Measurements from ENCODE around the gene PREPL. TPM values are rescaled to one million over a fixed set of nuclear protein-coding genes. Genes with fewer than 3 reads are reported as not detected.
"Not testable (repeated sequence)": the region's sequence is repeated elsewhere in the genome, so short reads cannot be mapped to it uniquely, and the experiment has no call there.

The PREPL gene
- total RNA-seq, 1 donor from 2014 or later, result 15.7 TPM

GRCh38 chr2:44347526-44347925 is 13.8 kb downstream of the PREPL start:
- ATAC-seq, result no peak

- no peak for ATAC-seq
These were observed 18.4 kb downstream of the PREPL start for GRCh38 chr2:44342854-44343253.

DNA sequence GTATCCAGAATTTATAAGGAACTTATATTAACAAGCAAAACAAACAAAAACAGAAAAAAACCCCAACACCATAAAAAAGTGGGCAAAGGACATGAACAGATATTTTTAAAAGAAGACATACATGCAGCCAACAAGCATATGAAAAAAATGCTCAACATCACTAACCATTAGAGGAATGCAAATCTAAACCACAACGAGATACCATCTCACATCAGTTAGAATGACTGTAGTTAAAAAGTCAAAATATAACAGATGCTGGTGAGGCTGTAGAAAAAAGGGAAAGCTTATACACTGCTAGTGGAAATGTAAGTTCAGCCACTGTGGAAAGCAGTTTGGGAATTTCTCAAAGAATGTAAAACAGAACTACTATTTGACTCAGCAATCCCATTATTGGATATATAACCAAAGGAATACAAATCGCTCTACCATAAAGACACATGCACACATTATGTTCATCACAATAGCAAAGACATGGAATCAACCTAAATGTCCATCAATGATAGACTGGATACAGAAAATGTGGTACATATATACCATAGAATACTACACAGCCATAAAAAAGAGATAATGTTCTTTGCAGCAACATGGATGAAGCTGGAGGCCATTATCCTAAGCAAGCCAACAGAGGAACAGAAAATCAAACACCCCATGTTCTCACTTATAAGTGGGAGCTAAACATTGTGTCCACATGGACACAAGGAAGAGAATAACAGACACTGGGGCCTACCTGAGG is 25.3 kb downstream of the PREPL start:
- ATAC-seq, result no peak

- ATAC-seq, result no peak
These were observed 27.3 kb downstream of the PREPL start for GRCh38 chr2:44333994-44334393.

GRCh38 chr2:44330801-44331200 is 30.5 kb downstream of the PREPL start:
- ATAC-seq, result no peak

- no peak for ATAC-seq
These were observed 32.0 kb downstream of the PREPL start for GRCh38 chr2:44329343-44329742.

DNA sequence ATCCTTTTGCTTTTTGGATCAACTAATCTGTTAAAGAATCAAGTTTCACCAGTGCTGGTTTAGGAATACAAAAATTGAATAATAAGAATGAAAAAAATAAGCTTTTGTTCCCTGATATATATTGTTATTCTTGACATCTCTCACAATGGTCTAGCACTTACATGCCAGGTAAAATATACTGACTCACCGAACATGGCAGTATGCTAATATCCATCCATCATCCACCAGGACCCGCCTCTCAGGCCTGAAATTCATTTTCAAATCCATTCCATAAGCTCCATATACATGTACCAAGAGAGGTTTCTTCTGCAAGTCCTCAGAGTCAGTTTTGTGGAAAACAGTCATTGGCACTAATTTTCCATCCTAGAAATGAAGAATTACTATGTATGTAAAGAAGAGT is 32.5 kb downstream of the PREPL start:
- ATAC-seq, result no peak

DNA sequence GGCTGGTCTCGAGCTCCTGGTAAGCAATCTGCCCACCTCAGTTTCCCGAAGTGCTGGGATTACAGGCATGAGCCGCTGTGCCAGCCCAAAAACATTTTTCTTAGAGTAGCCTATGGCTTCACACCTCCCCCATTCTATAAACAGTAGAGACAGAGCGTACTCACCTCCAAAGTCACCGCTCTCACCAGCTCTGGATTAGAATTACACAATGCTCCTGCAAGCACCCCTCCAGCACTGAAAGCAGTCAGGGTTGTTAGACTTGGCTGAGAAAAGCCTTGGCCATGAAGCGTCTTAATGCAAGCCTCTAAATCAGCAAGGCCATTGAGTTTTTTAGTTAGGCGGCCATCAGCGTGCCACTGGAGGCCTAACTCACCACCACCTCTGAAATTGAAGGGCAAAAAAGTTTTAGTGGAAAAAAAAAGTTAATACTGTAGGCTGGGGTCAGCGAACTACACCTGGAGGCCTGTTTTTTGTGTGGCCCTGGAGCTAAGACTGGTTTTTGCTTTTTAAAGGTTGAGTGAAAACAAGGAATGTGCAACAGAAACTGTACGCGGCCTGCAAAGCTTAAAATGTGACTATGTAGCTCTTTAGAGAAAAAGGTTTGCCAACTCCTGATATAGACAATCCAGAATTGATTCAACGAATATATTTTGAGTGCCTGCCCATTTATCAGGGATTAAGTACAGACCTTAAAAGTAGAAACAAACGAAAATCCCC is 34.6 kb downstream of the PREPL start:
- no peak for ATAC-seq

DNA sequence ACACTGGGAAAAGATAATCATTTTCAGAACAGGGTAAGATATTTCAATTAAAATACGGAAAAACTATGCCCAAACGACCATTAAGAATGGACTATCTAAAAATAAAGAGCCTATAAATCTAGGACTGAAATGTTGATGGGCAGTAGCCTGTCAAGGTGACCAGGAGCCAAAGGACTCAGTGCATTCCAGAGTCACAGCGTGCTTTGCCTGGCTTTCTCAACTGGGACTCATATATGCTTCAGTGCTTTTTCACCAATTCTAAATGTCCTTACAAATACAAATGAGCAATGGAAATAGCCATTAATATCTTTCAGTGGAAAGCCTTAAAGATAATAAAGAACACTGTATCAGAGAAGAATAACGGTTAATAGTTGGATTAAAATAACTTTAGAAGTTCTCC is 35.4 kb downstream of the PREPL start:
- no peak for ATAC-seq

GRCh38 chr2:44324971-44325426 is 36.3 kb downstream of the PREPL start:
- no peak for ATAC-seq

GRCh38 chr2:44321360-44321759 is 39.9 kb downstream of the PREPL start:
- no peak for ATAC-seq

GRCh38 chr2:44320832-44321231 is 40.5 kb downstream of the PREPL start:
- no peak for ATAC-seq

- ATAC-seq, result no peak
These were observed 45.3 kb downstream of the PREPL start for GRCh38 chr2:44315945-44316344.

DNA sequence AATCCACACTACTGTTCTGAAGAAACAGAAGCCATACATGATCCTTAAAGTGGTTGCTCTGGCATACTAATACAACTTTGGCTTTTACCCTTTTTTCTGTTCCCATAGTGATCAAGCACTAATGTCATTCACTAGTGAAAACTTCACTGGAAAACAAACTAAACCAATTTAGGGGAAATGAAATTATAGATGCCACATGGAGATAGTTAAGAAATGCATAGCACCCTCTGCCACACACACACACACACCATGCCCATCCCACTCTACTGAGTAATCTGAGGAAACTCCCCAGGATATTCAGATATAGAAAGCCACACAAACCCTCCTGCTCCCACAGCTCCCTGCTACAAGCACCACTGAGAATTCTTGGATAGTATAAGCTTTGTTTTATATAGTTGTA is 46.9 kb downstream of the PREPL start:
- no peak for ATAC-seq

DNA sequence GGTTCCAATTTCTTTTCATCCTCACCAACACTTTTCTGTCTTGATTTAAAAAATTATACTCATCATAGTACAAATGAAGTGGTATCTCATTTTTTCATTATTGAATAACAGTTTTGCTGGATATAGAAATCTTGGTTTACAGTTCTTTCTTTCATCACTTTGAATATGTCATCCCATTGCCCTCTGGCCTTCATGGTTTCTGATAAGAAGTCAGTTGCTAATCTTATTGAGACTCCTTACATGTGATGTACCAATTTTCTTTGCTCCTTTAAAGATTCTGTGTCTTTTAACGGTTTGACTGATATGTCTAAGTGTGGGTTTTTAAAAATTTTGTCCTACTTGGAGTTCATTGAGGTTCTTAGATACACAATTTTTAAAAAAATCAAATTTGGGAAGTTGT is 51.0 kb downstream of the PREPL start:
- no peak for ATAC-seq

DNA sequence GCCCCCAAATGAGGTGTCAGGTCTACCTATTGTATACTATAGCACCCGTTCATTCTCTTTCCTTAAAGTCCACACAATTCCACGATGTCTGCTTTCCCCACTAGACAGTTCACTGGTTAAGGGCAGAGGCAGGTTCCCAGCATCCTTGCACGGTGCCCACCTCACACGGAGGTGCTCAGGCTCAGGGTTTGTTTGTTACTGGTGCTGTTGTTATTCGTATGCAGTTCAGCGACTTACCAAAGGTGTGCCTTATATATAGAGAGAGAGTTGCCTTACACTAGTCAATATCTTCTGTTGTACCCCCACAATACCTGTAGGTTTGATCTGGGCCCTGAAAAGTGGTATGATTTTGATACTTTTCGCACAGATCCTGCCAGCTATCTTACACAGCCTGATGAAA is 55.4 kb downstream of the PREPL start:
- no peak for ATAC-seq

DNA sequence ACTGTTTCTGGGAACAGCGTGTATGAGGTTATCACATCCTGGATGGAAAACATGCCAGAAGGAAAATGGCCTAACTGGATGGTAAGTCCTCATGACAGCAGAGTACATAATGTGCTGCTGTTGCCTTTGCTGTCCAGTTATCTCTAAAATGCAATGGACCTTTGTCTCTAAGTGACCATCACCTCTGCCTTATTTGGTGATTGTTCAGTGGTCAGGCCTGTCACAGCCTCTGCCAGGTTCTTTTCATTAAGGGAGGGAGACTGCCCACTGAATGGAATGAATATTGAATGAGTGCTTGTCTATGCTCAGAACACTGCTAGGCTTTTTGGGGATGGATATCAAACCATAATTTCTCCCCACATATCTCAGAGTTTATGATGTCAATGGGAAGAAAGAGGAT is 57.0 kb downstream of the PREPL start:
- no peak for ATAC-seq

- not testable (repeated sequence) for ATAC-seq
These were observed 57.5 kb downstream of the PREPL start for GRCh38 chr2:44303766-44304165.

DNA sequence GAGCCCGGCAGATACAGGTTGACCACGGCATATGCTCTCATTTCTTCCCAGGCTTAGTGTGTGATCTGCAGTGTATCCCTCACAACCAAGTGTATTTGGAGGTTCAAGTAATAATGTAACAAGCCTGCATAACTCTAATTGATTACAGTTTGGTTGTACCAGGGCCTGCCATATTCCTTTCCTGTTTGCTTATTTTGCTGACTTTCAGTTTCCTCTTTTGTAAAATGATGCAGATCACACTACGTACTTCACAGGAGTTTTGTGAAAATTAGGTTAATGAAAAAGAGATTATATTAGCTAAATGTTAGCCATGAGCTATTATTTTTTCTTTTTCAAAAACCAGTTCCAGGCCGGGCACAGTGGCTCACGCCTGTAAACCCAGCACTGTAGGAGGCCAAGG is 60.2 kb downstream of the PREPL start:
- ATAC-seq, result no peak

- no peak for ATAC-seq
These were observed 61.7 kb downstream of the PREPL start for GRCh38 chr2:44299635-44300034.

DNA sequence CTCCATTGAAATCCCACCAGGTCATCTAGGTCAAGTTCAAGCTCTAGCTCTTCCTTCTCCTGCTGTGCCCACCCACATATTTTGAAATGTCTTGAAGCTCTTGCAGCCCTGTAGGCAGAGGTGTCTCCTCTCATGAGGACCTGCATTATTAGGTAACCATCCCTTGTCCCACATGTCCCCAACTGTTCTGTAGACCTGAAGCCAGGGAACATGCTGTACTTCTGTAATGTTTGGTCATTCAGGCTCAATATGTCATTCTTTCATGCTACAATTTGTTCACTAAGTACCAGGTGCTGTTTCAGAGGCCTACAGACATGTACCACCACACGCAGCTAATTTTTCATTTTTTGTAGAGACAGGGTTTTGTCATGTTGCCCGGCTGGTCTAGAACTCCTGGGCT is 63.9 kb downstream of the PREPL start:
- ATAC-seq, result no peak

- no peak for ATAC-seq
These were observed 64.6 kb downstream of the PREPL start for GRCh38 chr2:44296653-44297052.

GRCh38 chr2:44295633-44296359 is 65.5 kb downstream of the PREPL start:
- ATAC-seq, result no peak

- no peak for ATAC-seq
These were observed 66.2 kb downstream of the PREPL start for GRCh38 chr2:44295113-44295512.

Measured in esophagus mucosa (tissue), 1 donor.